Measurements from ENCODE around the gene SVOP.

The SVOP gene, protein sequence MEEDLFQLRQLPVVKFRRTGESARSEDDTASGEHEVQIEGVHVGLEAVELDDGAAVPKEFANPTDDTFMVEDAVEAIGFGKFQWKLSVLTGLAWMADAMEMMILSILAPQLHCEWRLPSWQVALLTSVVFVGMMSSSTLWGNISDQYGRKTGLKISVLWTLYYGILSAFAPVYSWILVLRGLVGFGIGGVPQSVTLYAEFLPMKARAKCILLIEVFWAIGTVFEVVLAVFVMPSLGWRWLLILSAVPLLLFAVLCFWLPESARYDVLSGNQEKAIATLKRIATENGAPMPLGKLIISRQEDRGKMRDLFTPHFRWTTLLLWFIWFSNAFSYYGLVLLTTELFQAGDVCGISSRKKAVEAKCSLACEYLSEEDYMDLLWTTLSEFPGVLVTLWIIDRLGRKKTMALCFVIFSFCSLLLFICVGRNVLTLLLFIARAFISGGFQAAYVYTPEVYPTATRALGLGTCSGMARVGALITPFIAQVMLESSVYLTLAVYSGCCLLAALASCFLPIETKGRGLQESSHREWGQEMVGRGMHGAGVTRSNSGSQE

GRCh38 chr12:109020796-109021380 is at the start of gene SVOP:
Gene SVOP (minus strand): TSS chr12:109021068. CDS start chr12:109020868, 200 bp downstream.
- H3K4me1 ChIP-seq, result peaks cover 6 to 24% (median 7%) of the 10 kb centered on the region in 10 experiments; a peak in 17 of 20 replicates
- no peaks in the 10 kb centered on the region for H3K9me3 ChIP-seq (replicated peaks in 1 of 11)
- peak within 1 kb of the TSS; percentile 17 to 82 (median 53); a peak in 19 of 22 replicates for H3K4me2 ChIP-seq
- no peaks in the 10 kb centered on the region for H3K27me3 ChIP-seq
- no peak for TF ChIP-seq Cebpa-rat (IDR thresholded peaks at IDR 0.05)
- H4K20me1 ChIP-seq, result peaks cover 0 to 6% (median 0%) of the 10 kb centered on the region in 11 experiments; a peak in 3 of 22 replicates
- no peaks in the 10 kb centered on the region for H3K36me3 ChIP-seq
- H3K4me3 ChIP-seq, result peak within 1 kb of the TSS in 1 of 10 experiments; percentile 23; a peak in 2 of 20 replicates
- H3K9ac ChIP-seq, result no peak within 1 kb of the TSS
- H3K27ac ChIP-seq, result no peak within 1 kb of the TSS

- Histone ChIP-seq H3K36me3 (peaks cover 69 to 88% (median 79%) of the 10 kb centered on the region in 11 experiments), H3K27ac (no peak overlapping the region), H3K27me3 (no peaks in the 10 kb centered on the region), H3K4me2 (no peak overlapping the region), H3K4me1 (no peaks in the 10 kb centered on the region), H4K20me1 (no peaks in the 10 kb centered on the region; a peak in 1 of 22 replicates), H3K9ac (no peak overlapping the region), H3K9me3 (replicated peaks in 1 of 11) (peaks cover 0 to 2% (median 0%) of the 10 kb centered on the region in 11 experiments; a peak in 5 of 22 replicates), H3K4me3 (no peak overlapping the region)
- TF ChIP-seq Cebpa-rat (IDR thresholded peaks at IDR 0.05), result no peak
Measured at GRCh38 chr12:109069307-109070271, 48.7 kb upstream of the SVOP start.

DNA sequence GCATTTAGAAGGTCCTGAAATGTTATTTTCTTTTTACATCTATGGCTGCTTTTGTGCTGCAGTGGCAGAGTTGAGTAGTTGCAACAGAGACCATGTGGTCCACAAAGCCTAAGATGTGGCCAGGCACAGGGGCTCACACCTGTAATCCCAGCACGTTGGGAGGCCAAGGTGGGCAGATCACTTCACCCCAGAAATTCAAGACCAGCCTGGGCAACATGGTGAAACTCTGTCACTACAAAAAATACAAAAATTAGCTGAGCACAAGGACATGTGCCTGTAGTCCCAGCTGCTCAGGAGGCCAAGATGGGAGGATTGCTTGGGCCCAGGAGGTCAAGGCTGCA is 45.0 kb upstream of the SVOP start:
- Histone ChIP-seq H3K9me3 (replicated peaks in 1 of 11) (peaks cover 4 to 11% (median 9%) of the 10 kb centered on the region in 11 experiments; a peak in 17 of 22 replicates), H3K4me3 (no peak overlapping the region), H3K4me2 (no peak overlapping the region), H3K27ac (no peak overlapping the region), H3K4me1 (no peaks in the 10 kb centered on the region), H3K9ac (no peak overlapping the region), H3K27me3 (no peaks in the 10 kb centered on the region), H4K20me1 (no peaks in the 10 kb centered on the region; a peak in 1 of 22 replicates), H3K36me3 (peaks cover 60 to 86% (median 75%) of the 10 kb centered on the region in 11 experiments)
- TF ChIP-seq Cebpa-rat (IDR thresholded peaks at IDR 0.05), result no peak

- no peak overlapping the region for H3K4me2 ChIP-seq
Measured at GRCh38 chr12:109065154-109065852, 44.4 kb upstream of the SVOP start.

DNA sequence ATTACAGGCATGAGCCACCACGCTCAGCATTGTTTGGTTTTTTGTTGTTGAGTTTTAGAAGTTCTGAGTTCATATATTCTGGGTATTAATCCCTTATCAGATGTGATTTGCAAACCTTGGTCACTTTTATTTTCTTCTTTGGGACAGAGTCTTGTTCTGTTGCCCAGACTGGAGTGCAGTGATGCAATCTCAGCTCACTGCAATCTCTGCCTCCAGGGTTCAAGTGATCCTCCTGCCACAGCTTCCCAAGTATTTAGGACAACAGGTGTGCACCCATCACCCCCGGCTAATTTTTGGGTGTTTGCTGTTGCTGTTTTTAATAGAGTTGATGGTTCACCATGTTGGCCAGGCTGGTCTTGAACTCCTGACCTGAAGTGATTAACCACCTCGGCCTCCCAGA is 43.3 kb upstream of the SVOP start:
- H3K27me3 ChIP-seq, result no peaks in the 10 kb centered on the region
- TF ChIP-seq Cebpa-rat (IDR thresholded peaks at IDR 0.05), result no peak
- H4K20me1 ChIP-seq, result no peaks in the 10 kb centered on the region
- no peaks in the 10 kb centered on the region for H3K4me1 ChIP-seq
- H3K4me2 ChIP-seq, result no peak overlapping the region
- H3K9ac ChIP-seq, result no peak overlapping the region
- peaks cover 52 to 86% (median 69%) of the 10 kb centered on the region in 11 experiments for H3K36me3 ChIP-seq
- no peak overlapping the region for H3K27ac ChIP-seq
- H3K9me3 ChIP-seq (replicated peaks in 1 of 11), result peaks cover 4 to 11% (median 9%) of the 10 kb centered on the region in 11 experiments; a peak in 17 of 22 replicates
- H3K4me3 ChIP-seq, result no peak overlapping the region

More at GRCh38 chr12:109065154-109065852, 44.4 kb upstream of the SVOP start:
- no peak for TF ChIP-seq Cebpa-rat (IDR thresholded peaks at IDR 0.05)
- Histone ChIP-seq H3K4me3 (no peak overlapping the region), H3K27ac (no peak overlapping the region), H4K20me1 (no peaks in the 10 kb centered on the region), H3K9ac (no peak overlapping the region), H3K4me1 (no peaks in the 10 kb centered on the region), H3K9me3 (replicated peaks in 1 of 11) (peaks cover 4 to 11% (median 9%) of the 10 kb centered on the region in 11 experiments; a peak in 17 of 22 replicates), H3K36me3 (peaks cover 55 to 86% (median 70%) of the 10 kb centered on the region in 11 experiments), H3K27me3 (no peaks in the 10 kb centered on the region)

DNA sequence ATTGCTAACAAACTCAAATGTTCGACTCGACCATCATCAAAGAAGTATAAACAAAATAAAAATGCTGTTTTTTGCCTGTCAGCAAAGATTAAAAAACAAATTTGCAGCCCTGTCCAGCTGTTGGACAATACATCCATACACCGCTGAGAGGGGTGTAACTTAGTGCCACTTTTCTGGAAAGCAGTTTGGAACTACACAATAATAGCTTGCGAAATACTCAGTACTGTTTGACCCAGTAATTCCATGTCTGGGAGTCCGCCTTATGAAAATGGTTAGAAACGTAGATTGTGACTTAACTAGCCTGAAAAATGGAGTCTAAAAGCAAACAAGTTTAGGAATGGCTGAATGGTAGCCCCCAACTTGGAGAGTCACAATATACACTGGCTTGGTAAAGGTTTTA is 37.9 kb upstream of the SVOP start:
- peaks cover 6 to 8% (median 7%) of the 10 kb centered on the region in 10 experiments for H3K4me1 ChIP-seq
- no peaks in the 10 kb centered on the region for H3K27me3 ChIP-seq
- no peak overlapping the region for H3K27ac ChIP-seq
- no peak overlapping the region for H3K4me2 ChIP-seq
- no peak for TF ChIP-seq Cebpa-rat (IDR thresholded peaks at IDR 0.05)
- H3K36me3 ChIP-seq, result peaks cover 35 to 70% (median 62%) of the 10 kb centered on the region in 11 experiments
- H3K9me3 ChIP-seq (replicated peaks in 1 of 11), result peaks cover 4 to 11% (median 9%) of the 10 kb centered on the region in 11 experiments; a peak in 17 of 22 replicates
- no peak overlapping the region for H3K9ac ChIP-seq
- H3K4me3 ChIP-seq, result no peak overlapping the region
- H4K20me1 ChIP-seq, result no peaks in the 10 kb centered on the region

DNA sequence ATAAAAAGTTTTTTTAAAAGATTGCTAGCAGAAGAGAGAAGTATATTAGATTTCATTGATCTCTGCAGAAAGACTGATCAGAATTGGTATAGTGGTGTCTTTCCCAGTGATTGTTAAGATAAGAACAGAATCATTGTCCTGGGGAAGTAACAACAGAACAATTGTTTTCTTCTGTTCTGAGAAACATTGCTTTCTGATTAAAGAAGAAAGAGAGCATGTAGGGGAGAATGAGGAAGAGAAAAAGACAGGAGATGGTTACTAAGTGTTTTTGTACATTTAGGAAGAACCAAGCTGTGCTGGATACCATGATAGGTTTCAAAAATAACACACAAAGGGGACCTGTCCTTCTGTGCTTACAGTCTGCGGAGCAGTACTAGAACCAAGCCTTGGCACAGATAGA is 36.5 kb upstream of the SVOP start:
- H3K27ac ChIP-seq, result no peak overlapping the region
- no peaks in the 10 kb centered on the region for H3K9me3 ChIP-seq (replicated peaks in 1 of 11)
- TF ChIP-seq Cebpa-rat (IDR thresholded peaks at IDR 0.05), result no peak
- no peak overlapping the region for H3K9ac ChIP-seq
- H3K4me3 ChIP-seq, result no peak overlapping the region
- peaks cover 12 to 16% (median 14%) of the 10 kb centered on the region in 10 experiments for H3K4me1 ChIP-seq
- no peaks in the 10 kb centered on the region for H4K20me1 ChIP-seq
- no peak overlapping the region for H3K4me2 ChIP-seq
- no peaks in the 10 kb centered on the region for H3K27me3 ChIP-seq
- H3K36me3 ChIP-seq, result peaks cover 24 to 57% (median 49%) of the 10 kb centered on the region in 11 experiments

DNA sequence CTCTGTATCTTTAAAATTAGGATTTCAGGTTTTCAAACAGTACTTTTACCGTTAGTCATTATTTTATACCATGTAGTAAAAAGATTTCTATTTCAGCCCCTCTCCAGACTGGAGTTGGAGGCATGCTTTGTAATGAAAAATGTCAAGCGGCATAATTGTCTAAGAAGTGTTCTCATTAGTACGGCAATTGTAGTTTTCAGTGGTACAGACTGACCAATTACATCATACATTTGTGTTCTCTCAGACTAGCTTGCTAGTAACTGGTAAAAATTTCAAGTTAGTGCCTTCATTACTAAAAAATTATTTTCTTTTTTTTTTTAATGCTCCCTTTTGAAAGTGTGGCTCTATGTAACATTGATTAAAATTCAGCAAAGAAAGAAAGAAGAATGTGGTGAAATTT is 36.0 kb upstream of the SVOP start:
- H3K36me3 ChIP-seq, result peaks cover 24 to 54% (median 45%) of the 10 kb centered on the region in 11 experiments
- no peak for TF ChIP-seq Cebpa-rat (IDR thresholded peaks at IDR 0.05)
- H3K27ac ChIP-seq, result no peak overlapping the region
- H3K9me3 ChIP-seq (replicated peaks in 1 of 11), result no peaks in the 10 kb centered on the region
- H3K9ac ChIP-seq, result no peak overlapping the region
- no peak overlapping the region for H3K4me2 ChIP-seq
- no peaks in the 10 kb centered on the region for H4K20me1 ChIP-seq
- peaks cover 14 to 19% (median 17%) of the 10 kb centered on the region in 10 experiments for H3K4me1 ChIP-seq
- H3K27me3 ChIP-seq, result no peaks in the 10 kb centered on the region
- H3K4me3 ChIP-seq, result no peak overlapping the region

All from BLaER1 treated with 17β-estradiol and CSF1 and Interleukin-3, amounts not matched to agents 10 nM and 100 nM (cell line).